Measurements from ENCODE around the gene TLCD2. TPM values are rescaled to one million over a fixed set of nuclear protein-coding genes. Genes with fewer than 3 reads are reported as not detected.
"Not testable (repeated sequence)": the region's sequence is repeated elsewhere in the genome, so short reads cannot be mapped to it uniquely, and the experiment has no call there.

The TLCD2 gene
- 0.17 and 0.20 TPM in 2 replicates for total RNA-seq

GRCh38 chr17:1709971-1710806, at the start of gene TLCD2:
Gene TLCD2, minus strand, starts transcription at chr17:1710377. Its CDS starts 135 bp downstream, at chr17:1710242.
- intact Hi-C loops (cut with micrococcal nuclease) = no loop called here

GRCh38 chr17:1759529-1759928, 49.4 kb upstream of the TLCD2 start:
- intact Hi-C loops (cut with micrococcal nuclease) = no loop called here

- intact Hi-C loops (cut with micrococcal nuclease) = no loop called here
These were observed 48.6 kb upstream of the TLCD2 start for GRCh38 chr17:1758807-1759206.

- intact Hi-C loops (cut with micrococcal nuclease) = no loop called here
These were observed 45.7 kb upstream of the TLCD2 start for GRCh38 chr17:1755827-1756262.

- intact Hi-C loops (cut with micrococcal nuclease) = no loop called here
These were observed 45.2 kb upstream of the TLCD2 start for GRCh38 chr17:1755252-1755826.

GRCh38 chr17:1754430-1755112, 44.4 kb upstream of the TLCD2 start:
- intact Hi-C loops (cut with micrococcal nuclease) = no loop called here

- intact Hi-C loops (cut with micrococcal nuclease) = no loop called here
These were observed 43.7 kb upstream of the TLCD2 start for GRCh38 chr17:1753767-1754429.

GRCh38 chr17:1752425-1753262, 42.5 kb upstream of the TLCD2 start:
- intact Hi-C loops (cut with micrococcal nuclease) = no loop called here

- intact Hi-C loops (cut with micrococcal nuclease) = no loop called here
These were observed 40.5 kb upstream of the TLCD2 start for GRCh38 chr17:1750628-1751027.

GRCh38 chr17:1746975-1747543, 36.9 kb upstream of the TLCD2 start:
- intact Hi-C loops (cut with micrococcal nuclease) = no loop called here

- intact Hi-C loops (cut with micrococcal nuclease) = no loop called here
These were observed 35.4 kb upstream of the TLCD2 start for GRCh38 chr17:1745513-1746020.

- intact Hi-C loops (cut with micrococcal nuclease) = no loop called here
These were observed 34.7 kb upstream of the TLCD2 start for GRCh38 chr17:1744551-1745512.

GRCh38 chr17:1743088-1743439, 32.9 kb upstream of the TLCD2 start:
- intact Hi-C loops (cut with micrococcal nuclease) = no loop called here

GRCh38 chr17:1742371-1743087, 32.4 kb upstream of the TLCD2 start, which contains the start of gene SERPINF2:
Gene SERPINF2, plus strand, starts transcription at chr17:1742871. Its CDS starts 2,125 bp downstream, at chr17:1744996.
- intact Hi-C loops (cut with micrococcal nuclease) = no loop called here

GRCh38 chr17:1741899-1742298, 31.7 kb upstream of the TLCD2 start:
- intact Hi-C loops (cut with micrococcal nuclease) = not testable (repeated sequence)

GRCh38 chr17:1737531-1738291, 27.5 kb upstream of the TLCD2 start:
- intact Hi-C loops (cut with micrococcal nuclease) = no loop called here
